Lower lobe of right lung (tissue), 2 donors: ENCODE data around the gene ICA1. TPM values are rescaled to one million over a fixed set of nuclear protein-coding genes. Genes with fewer than 3 reads are reported as not detected.

Source experiments
- ATAC-seq, 2 donors: fragments of 200-7000 bp; cut with Tn5 transposase; one replicate each; pipeline ENCODE4 v1.9.1; 2020 to 2022; ENCODE audit warnings: mild to moderate bottlenecking in 2 of 2, moderate library complexity in 2 of 2
- DNase-seq: peaks from one replicate; pipeline ENCODE4 v3.0.0-alpha.2; 2020
- H3K27ac ChIP-seq: fragments of 200-600 bp; one replicate; pipeline ENCODE4 v1.8.0; 2022
- H3K27me3 ChIP-seq: fragments of 200-600 bp; one replicate; pipeline ENCODE4 v1.8.0; 2022; ENCODE audit warnings: low read depth
- H3K36me3 ChIP-seq: fragments of 200-600 bp; one replicate; pipeline ENCODE4 v1.8.0; 2022; ENCODE audit warnings: mild to moderate bottlenecking
- H3K4me1 ChIP-seq: fragments of 200-600 bp; one replicate; pipeline ENCODE4 v1.8.0; 2022
- H3K4me3 ChIP-seq: fragments of 200-600 bp; one replicate; pipeline ENCODE4 v1.8.0; 2022; ENCODE audit warnings: mild to moderate bottlenecking
- H3K9me3 ChIP-seq: fragments of 200-600 bp; one replicate; pipeline ENCODE4 v1.8.0; 2022
- CTCF ChIP-seq: fragments of 200-600 bp; IDR thresholded peaks from one replicate; pipeline ENCODE4 v1.8.0; 2022; ENCODE audit warnings: antibody characterized with exemption, mild to moderate bottlenecking
- intact Hi-C: fragments of 100-400 bp; cut with DNase I; formaldehyde crosslinking; loops from one replicate; pipeline ENCODE4 v1.11.0; 2022
- total RNA-seq: library from RNA; stranded (reverse); fragmentation: NEBNext Ultra II Directional; extraction: Animal tissue kit (Norgen Biotek cat#: 25700); gene quantifications from one replicate; pipeline ENCODE4 v1.2.1, GENCODE V29; 2021
- donor health status: DM: no; HTN: yes; CAD: no; lungs with severe emphysema.

ICA1 gene
- total RNA-seq, 1 donor from 2014 or later: 19.5 TPM

GRCh38 chr7:8206956-8207355, 55.0 kb downstream of the ICA1 start:
- no peaks in the 10 kb centered on the region for H3K36me3 ChIP-seq
- DNase-seq (no peak), ATAC-seq (no peak)
- TF ChIP-seq CTCF: no peak
- intact Hi-C loops: no loop called here
- H3K27me3 ChIP-seq: no peaks in the 10 kb centered on the region
- H3K9me3 ChIP-seq: no peaks in the 10 kb centered on the region
- H3K4me1 ChIP-seq: no peaks in the 10 kb centered on the region
- no peak overlapping the region for H3K4me3 ChIP-seq
- no peak overlapping the region for H3K27ac ChIP-seq

- no peak for TF ChIP-seq CTCF
- Histone ChIP-seq H3K4me1 (no peaks in the 10 kb centered on the region), H3K36me3 (no peaks in the 10 kb centered on the region), H3K4me3 (no peak overlapping the region), H3K27me3 (no peaks in the 10 kb centered on the region), H3K9me3 (no peaks in the 10 kb centered on the region), H3K27ac (no peak overlapping the region)
- ATAC-seq: no peak
- intact Hi-C loops: no loop called here
- no peak for DNase-seq
Observed at GRCh38 chr7:8205537-8205936, 56.4 kb downstream of the ICA1 start.

GRCh38 chr7:8205031-8205387, 57.0 kb downstream of the ICA1 start:
- no peak overlapping the region for H3K27ac ChIP-seq
- no peak for ATAC-seq
- no peak for TF ChIP-seq CTCF

GRCh38 chr7:8204339-8205030, 57.5 kb downstream of the ICA1 start:
- intact Hi-C loops: no loop called here
- Histone ChIP-seq H3K27me3 (no peaks in the 10 kb centered on the region), H3K36me3 (no peaks in the 10 kb centered on the region), H3K27ac (no peak overlapping the region), H3K9me3 (no peaks in the 10 kb centered on the region), H3K4me3 (no peak overlapping the region), H3K4me1 (no peaks in the 10 kb centered on the region)
- ATAC-seq: no peak
- no peak for TF ChIP-seq CTCF
- DNase-seq: no peak

More at GRCh38 chr7:8205031-8205387, 57.0 kb downstream of the ICA1 start:
- Histone ChIP-seq H3K36me3 (no peaks in the 10 kb centered on the region), H3K27me3 (no peaks in the 10 kb centered on the region), H3K4me1 (no peaks in the 10 kb centered on the region), H3K9me3 (no peaks in the 10 kb centered on the region), H3K4me3 (no peak overlapping the region)
- DNase-seq: no peak
- intact Hi-C loops: no loop called here

GRCh38 chr7:8201846-8202441, 60.0 kb downstream of the ICA1 start:
- no peaks in the 10 kb centered on the region for H3K4me1 ChIP-seq
- H3K4me3 ChIP-seq: no peak overlapping the region
- intact Hi-C loops: no loop called here
- ATAC-seq: peak in 1 of 2 donors; percentile 31
- TF ChIP-seq CTCF: no peak
- no peaks in the 10 kb centered on the region for H3K9me3 ChIP-seq
- no peaks in the 10 kb centered on the region for H3K36me3 ChIP-seq
- no peak for DNase-seq
- no peak overlapping the region for H3K27ac ChIP-seq
- H3K27me3 ChIP-seq: no peaks in the 10 kb centered on the region
